Large intestine (tissue), 3 donors: ENCODE results near the gene RINL. TPM values are rescaled to one million over a fixed set of nuclear protein-coding genes. Genes with fewer than 3 reads are reported as not detected.
A peak's percentile ranks its signal among the peaks of the same experiment; 100 is the strongest.
"Not testable (repeated sequence)": the region's sequence is repeated elsewhere in the genome, so short reads cannot be mapped to it uniquely, and the experiment has no call there.

Source experiments
- DNase-seq, 2 donors: peaks; one replicate each; pipeline versions ENCODE4 v3.0.0 to v3.0.0-alpha.2; 2013
- H3K27ac ChIP-seq: one replicate; pipeline ENCODE4 v1.5.1; 2013; ENCODE audit warnings: low read length
- H3K27me3 ChIP-seq: 2 replicates; pipeline ENCODE4 v1.6.1; 2013; ENCODE audit warnings: low read length; ENCODE audit not compliant: control insufficient read depth, insufficient read depth
- H3K36me3 ChIP-seq: 2 replicates; pipeline ENCODE4 v1.6.1; 2013; ENCODE audit warnings: low read length; ENCODE audit not compliant: control insufficient read depth, insufficient read depth
- H3K4me1 ChIP-seq: one replicate; pipeline ENCODE4 v1.6.1; 2013; ENCODE audit warnings: low read length; ENCODE audit not compliant: control insufficient read depth, insufficient read depth
- H3K4me3 ChIP-seq: one replicate; pipeline ENCODE4 v1.5.1; 2013; ENCODE audit warnings: low read length
- H3K9me3 ChIP-seq: one replicate; pipeline ENCODE4 v1.6.1; 2013; ENCODE audit warnings: mild to moderate bottlenecking, low read depth, low read length, moderate library complexity; ENCODE audit not compliant: control insufficient read depth
- WGBS: methylation state at CpG from one replicate; pipeline ENCODE4 v1.1.5; 2013; ENCODE audit warnings: low lambda C conversion rate; ENCODE audit not compliant: insufficient coverage; 5-methylcytosine and 5-hydroxymethylcytosine counted together
- polyA plus RNA-seq: library from polyadenylated mRNA; unstranded; fragments of 120-200 nt; gene quantifications from one replicate; pipeline ENCODE4 v1.2.1, GENCODE V29; 2013

Gene RINL
- polyA plus RNA-seq, 1 donor, result 31.8 TPM

DNA sequence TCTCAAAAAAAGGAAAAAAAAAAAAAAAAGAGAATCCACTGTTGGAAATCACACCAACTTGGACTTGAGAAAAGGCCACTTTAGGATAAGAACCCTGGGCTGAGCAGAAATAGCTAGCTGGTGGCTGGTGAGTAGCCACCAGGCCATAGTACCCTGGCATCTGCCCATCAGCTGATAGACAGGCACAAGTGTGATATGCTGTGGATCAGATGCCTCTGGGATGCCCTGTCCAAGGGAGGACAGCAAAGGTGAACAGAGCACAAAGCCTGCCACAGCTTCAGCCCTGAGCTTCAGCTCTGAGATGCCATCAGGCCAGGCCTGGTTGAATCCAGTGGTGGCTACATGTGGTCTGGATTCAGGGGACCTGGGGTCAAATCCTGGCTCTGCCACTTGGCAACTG, 12.6 kb upstream of the RINL start:
- peaks cover 37% of the 10 kb centered on the region for H3K36me3 ChIP-seq
- no peaks in the 10 kb centered on the region for H3K4me1 ChIP-seq
- no peaks in the 10 kb centered on the region for H3K27me3 ChIP-seq
- no peak overlapping the region for H3K27ac ChIP-seq
- no peaks in the 10 kb centered on the region for H3K9me3 ChIP-seq
- DNase-seq, result no peak
- no peak overlapping the region for H3K4me3 ChIP-seq

- no CpG with 5 or more reads among the region's 8 CpGs for WGBS
- H3K4me3 ChIP-seq, result no peak overlapping the region
- no peak for DNase-seq
Measured at GRCh38 chr19:38889803-38890202, 11.7 kb upstream of the RINL start.

DNA sequence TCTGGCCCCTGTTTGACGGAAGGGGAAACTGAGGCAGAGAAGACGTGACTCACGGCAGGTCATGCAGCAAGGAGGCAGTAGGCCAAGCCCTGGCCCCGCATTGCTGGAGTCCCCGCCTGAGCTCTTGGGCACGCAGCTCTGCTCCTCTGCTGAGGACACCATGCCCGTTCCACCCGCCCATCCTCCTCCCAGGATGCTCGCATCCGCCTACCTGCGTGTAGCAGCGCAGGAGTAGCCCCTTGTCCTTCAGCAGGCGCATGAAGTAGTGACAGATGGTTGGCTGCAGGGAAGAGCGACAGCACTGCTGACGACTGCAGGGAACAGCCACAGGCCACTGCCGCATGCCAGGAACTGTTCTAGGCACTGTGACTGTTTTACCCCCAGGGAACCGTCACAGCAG, 10.8 kb upstream of the RINL start:
- no CpG with 5 or more reads among the region's 17 CpGs for WGBS
- no peaks in the 10 kb centered on the region for H3K27me3 ChIP-seq
- no peak overlapping the region for H3K4me3 ChIP-seq
- no peaks in the 10 kb centered on the region for H3K4me1 ChIP-seq
- H3K9me3 ChIP-seq, result no peaks in the 10 kb centered on the region
- no peak overlapping the region for H3K27ac ChIP-seq
- peaks cover 37% of the 10 kb centered on the region for H3K36me3 ChIP-seq
- DNase-seq, result no peak

More at GRCh38 chr19:38889803-38890202, 11.7 kb upstream of the RINL start:
- peaks cover 37% of the 10 kb centered on the region for H3K36me3 ChIP-seq
- no peaks in the 10 kb centered on the region for H3K27me3 ChIP-seq
- H3K27ac ChIP-seq, result no peak overlapping the region
- no peaks in the 10 kb centered on the region for H3K4me1 ChIP-seq
- no peaks in the 10 kb centered on the region for H3K9me3 ChIP-seq

DNA sequence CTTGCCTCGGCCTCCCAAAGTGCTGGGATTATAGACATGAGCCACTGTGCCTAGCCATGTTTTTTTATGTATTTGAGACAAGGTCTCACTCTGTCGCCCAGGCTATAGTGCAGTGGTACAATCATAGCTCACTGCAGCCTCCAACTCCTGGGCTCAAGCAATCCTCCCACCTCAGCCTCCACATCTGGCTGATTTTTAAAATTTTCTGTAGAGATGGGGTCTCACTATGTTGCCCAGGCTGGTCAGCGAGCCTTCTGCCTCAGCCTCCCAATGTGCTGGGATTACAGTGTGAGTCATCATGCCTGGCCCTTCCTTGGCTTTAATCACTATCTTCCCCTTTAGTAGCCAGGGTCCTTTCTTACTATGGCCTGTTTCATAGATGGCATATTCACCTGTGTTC, 6.6 kb upstream of the RINL start:
- WGBS, result no CpG with 5 or more reads among the region's 3 CpGs
- peaks cover 29% of the 10 kb centered on the region for H3K36me3 ChIP-seq
- H3K4me3 ChIP-seq, H3K9me3 ChIP-seq, H3K27ac ChIP-seq, H3K27me3 ChIP-seq, DNase-seq: not testable (repeated sequence)
- H3K4me1 ChIP-seq, result peaks cover 17% of the 10 kb centered on the region

- WGBS, result no CpG with 5 or more reads among the region's 9 CpGs
- no peaks in the 10 kb centered on the region for H3K27me3 ChIP-seq
- DNase-seq, result no peak
- H3K4me1 ChIP-seq, result peaks cover 31% of the 10 kb centered on the region
- no peak overlapping the region for H3K4me3 ChIP-seq
- H3K9me3 ChIP-seq, result no peaks in the 10 kb centered on the region
- no peak overlapping the region for H3K27ac ChIP-seq
- H3K36me3 ChIP-seq, result peaks cover 15% of the 10 kb centered on the region
Measured at GRCh38 chr19:38883286-38883685, 5.2 kb upstream of the RINL start.

- H3K4me1 ChIP-seq, result peaks cover 50% of the 10 kb centered on the region
- DNase-seq, result no peak
- peak overlapping the region; percentile 95 for H3K27ac ChIP-seq
- 72% methylated on average over 4 of the region's 19 CpGs for WGBS
- H3K9me3 ChIP-seq, result no peaks in the 10 kb centered on the region
- peaks cover 12% of the 10 kb centered on the region for H3K36me3 ChIP-seq
- H3K27me3 ChIP-seq, result no peaks in the 10 kb centered on the region
- no peak overlapping the region for H3K4me3 ChIP-seq
Measured at GRCh38 chr19:38880882-38881609, 3.0 kb upstream of the RINL start.

DNA sequence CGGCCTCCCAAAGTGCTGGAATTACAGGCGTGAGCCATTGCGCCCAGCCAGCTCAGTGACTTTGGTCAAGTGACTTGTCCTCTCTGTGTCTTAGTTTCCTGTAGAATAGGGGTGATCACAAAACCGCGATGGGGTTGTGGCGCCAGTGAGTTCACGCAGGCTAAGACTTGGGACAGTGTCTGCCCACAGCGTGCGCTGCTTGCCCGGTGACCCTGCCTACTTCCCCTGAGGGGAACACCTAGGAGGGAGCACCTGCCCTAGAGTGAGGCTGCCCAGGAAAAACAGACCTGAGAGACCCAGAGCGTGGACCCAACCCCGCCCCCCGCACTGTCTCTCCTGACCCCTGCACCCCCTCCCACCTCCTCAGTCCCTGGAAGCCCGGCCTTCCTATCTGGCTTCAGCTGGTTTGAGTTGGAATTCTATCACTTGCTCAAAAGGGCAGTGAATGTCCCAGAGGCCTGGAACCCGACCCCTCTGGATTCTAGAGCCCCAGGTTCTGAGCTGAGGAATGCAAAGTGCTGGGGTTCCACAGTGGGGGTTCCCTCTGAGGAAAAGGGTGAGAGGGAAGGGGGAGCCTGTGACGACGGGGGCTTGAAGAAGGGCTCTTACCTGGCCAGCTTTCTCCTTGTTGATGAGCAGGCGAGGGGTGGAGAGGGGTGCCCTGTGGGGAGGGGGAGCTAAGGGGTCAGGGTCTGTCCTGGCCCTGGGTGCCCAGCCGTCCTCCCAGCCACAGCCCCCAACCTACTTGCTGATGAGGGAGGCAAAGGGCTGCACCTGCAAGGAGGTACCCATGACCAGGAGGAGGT, 2.2 kb upstream of the RINL start:
- peak in 1 of 2 donors; percentile 50 for DNase-seq
- H3K4me3 ChIP-seq, result no peak overlapping the region
- H3K27me3 ChIP-seq, result no peaks in the 10 kb centered on the region
- H3K4me1 ChIP-seq, result peaks cover 50% of the 10 kb centered on the region
- peaks cover 12% of the 10 kb centered on the region for H3K36me3 ChIP-seq
- no CpG with 5 or more reads among the region's 19 CpGs for WGBS
- no peaks in the 10 kb centered on the region for H3K9me3 ChIP-seq
- peak overlapping the region; percentile 95 for H3K27ac ChIP-seq

DNA sequence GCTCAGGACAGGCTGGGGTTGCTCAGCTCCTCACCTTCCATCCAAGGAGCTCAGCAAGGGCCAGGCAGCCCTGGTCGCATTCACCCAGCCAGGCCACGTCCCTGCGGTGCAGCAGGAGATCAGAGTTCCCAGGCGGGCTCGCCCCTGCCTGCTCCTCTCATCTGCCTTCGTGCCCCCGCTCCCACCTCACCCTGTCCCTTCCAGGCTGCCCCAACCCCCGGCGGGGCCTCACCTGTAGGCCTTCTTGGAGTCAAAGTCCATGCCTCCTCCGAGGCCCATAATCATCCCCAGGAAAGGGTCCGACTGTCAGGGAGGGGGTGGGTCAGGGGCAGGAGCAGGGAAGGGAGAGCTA, 1.3 kb upstream of the RINL start:
- no peaks in the 10 kb centered on the region for H3K27me3 ChIP-seq
- peaks cover 12% of the 10 kb centered on the region for H3K36me3 ChIP-seq
- no CpG with 5 or more reads among the region's 11 CpGs for WGBS
- DNase-seq, result peak; percentile 85 to 91
- peaks cover 50% of the 10 kb centered on the region for H3K4me1 ChIP-seq
- H3K9me3 ChIP-seq, result no peaks in the 10 kb centered on the region
- peak overlapping the region; percentile 42 for H3K4me3 ChIP-seq
- peak overlapping the region; percentile 95 for H3K27ac ChIP-seq

DNA sequence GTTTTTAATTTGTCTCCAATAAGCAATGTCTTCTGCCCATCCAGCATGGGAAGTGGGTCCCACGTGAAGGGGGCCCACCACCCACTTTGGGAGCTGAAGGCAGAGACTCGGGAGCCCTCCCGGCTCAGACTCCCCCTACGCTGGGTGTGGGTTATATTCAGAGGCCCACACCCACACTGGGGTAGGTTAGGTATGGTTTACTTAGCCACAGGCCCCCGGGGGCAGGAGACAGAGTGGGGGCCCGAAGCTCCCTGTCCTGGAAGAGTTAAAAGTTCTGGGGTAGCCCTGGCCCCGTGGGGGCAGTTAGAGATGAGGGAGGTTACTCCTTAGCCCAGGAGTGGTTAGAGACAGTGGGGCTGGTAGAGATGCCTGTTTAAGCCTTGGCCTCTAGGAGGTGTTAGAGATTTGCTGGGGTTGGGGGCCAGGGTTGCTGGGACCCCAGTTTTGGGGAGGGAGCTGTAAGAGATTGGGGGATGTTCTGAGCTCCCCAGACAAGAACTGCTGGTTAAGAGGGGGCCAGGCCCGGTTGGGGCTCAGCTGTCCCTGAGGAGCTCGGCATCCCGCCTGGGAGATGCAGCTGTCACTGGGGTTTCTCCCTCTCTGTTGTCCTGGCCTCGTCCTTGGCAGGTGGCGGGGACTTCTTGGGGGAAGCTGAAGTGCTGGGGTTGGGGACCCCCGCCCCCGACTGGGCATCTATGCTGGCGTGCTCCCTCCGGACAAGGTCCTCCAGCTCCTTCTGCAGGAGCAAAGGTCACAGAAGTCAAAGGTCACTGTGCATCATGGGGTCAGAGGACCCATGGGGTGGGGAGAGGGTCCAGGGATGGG, 712 bp upstream of the RINL start:
- peak overlapping the region; percentile 95 for H3K27ac ChIP-seq
- no CpG with 5 or more reads among the region's 16 CpGs for WGBS
- peak in 1 of 2 donors; percentile 51 for DNase-seq
- peaks cover 12% of the 10 kb centered on the region for H3K36me3 ChIP-seq
- H3K4me1 ChIP-seq, result peaks cover 50% of the 10 kb centered on the region
- H3K4me3 ChIP-seq, result peak overlapping the region; percentile 42
- H3K9me3 ChIP-seq, result no peaks in the 10 kb centered on the region
- H3K27me3 ChIP-seq, result no peaks in the 10 kb centered on the region

DNA sequence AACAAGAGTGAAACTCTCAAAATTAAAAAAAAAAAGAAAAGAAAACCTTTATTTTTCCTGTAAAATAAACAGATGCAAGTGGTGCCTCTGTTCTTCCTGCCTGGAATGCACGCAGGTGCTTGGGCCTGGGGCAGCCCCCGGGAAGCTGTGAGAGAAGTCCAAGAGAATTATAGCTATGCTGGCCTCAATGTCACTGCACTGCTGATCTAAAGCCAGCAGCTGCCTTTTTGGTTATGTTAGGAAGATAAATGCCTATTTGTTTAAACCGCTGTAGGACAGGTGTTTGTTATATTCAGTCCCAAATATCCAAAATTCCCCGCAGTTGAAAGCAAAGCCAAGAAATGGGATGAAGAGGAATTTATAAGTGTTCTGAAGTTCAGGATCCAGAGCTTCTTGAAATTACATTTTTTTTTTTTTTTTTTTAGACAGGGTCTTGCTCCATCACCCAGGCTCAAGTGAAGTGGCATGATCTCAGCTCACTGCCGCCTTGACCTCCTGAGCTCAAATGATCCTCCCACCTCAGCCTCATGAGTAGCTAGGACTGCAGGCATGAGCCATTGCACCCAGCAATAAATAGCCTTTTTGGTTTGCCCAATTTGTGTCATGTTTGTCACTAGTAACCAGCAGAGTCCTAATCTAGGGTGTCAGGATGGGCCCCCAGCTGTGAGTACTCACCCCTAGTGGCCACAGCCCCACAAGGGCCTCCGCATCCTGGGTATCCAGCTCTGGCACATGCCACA, 2.2 kb downstream of the RINL start:
- no peaks in the 10 kb centered on the region for H3K27me3 ChIP-seq
- H3K27ac ChIP-seq, result no peak overlapping the region
- DNase-seq, result no peak
- no peaks in the 10 kb centered on the region for H3K36me3 ChIP-seq
- H3K4me3 ChIP-seq, result no peak overlapping the region
- peaks cover 44% of the 10 kb centered on the region for H3K4me1 ChIP-seq
- 71% methylated on average over 2 of the region's 6 CpGs for WGBS
- H3K9me3 ChIP-seq, result no peaks in the 10 kb centered on the region
